GM12874 (cell line): ENCODE measurements around the gene CEP68.

Experiments used
- CTCF ChIP-seq: IDR thresholded peaks from 2 replicates; pipeline ENCODE4 v1.5.1; 2011; ENCODE audit warnings: low read depth, mild to moderate bottlenecking, control low read depth, low read length, moderate library complexity; ENCODE audit not compliant: insufficient read depth

Gene CEP68

GRCh38 chr2:65130664-65131175 lies 74.5 kb downstream of the CEP68 start:
- no peak for TF ChIP-seq CTCF

- TF ChIP-seq CTCF = no peak
Observed at GRCh38 chr2:65133626-65134025, 77.4 kb downstream of the CEP68 start.

DNA sequence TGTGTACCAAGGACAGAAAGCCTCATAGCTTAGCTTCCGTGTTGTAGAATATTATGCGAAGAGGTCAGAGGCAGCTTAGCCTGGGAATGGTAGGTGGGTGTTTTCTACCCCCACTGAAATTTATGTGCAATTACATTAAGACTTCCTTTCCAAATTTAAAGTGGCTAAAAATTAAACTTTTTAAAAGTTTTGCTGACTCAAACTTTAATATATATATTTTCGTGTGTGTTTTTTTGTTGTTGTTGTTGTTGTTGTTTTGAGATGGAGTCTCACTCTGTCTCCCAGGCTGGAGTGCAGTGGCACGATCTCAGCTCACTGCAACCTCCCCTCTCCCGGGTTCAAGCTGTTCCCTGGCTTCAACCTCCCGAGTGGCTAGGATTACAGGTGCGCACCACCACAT lies 77.9 kb downstream of the CEP68 start:
- no peak for TF ChIP-seq CTCF

DNA sequence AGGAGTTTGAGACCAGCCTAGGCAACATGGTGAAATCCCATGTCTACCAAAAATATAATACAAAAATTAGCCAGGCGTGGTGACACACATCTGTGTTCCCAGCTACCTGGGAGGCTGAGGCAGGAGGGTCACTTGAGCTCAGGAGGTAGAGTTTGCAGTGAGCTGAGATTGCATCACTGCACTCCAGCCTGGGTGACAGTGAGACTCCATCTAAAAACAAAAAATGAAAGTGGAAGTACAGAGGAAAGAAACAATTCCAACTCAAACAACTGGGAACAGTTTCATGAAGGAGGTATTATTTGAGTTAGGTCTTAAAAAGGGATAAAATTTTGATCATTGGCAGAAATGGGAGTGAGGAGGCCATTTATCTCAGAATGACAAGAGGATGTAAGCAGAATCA lies 80.0 kb downstream of the CEP68 start:
- no peak for TF ChIP-seq CTCF
